ENCODE results near the gene DLGAP1.

GRCh38 chr18:4106407-4107033, 348.6 kb downstream of the DLGAP1 start:
- TF ChIP-seq, protein P1, sequence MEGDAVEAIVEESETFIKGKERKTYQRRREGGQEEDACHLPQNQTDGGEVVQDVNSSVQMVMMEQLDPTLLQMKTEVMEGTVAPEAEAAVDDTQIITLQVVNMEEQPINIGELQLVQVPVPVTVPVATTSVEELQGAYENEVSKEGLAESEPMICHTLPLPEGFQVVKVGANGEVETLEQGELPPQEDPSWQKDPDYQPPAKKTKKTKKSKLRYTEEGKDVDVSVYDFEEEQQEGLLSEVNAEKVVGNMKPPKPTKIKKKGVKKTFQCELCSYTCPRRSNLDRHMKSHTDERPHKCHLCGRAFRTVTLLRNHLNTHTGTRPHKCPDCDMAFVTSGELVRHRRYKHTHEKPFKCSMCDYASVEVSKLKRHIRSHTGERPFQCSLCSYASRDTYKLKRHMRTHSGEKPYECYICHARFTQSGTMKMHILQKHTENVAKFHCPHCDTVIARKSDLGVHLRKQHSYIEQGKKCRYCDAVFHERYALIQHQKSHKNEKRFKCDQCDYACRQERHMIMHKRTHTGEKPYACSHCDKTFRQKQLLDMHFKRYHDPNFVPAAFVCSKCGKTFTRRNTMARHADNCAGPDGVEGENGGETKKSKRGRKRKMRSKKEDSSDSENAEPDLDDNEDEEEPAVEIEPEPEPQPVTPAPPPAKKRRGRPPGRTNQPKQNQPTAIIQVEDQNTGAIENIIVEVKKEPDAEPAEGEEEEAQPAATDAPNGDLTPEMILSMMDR (IDR thresholded peaks at IDR 0.05): peak in 3 of 4 experiments; percentile 29 to 72 (median 54)
- TF ChIP-seq POLR2A (IDR thresholded peaks at IDR 0.05): no peak

All from gastroesophageal sphincter (tissue), 3 donors.